Ascending aorta (tissue), 2 donors: ENCODE measurements around the gene ACY1. TPM values are rescaled to one million over a fixed set of nuclear protein-coding genes. Genes with fewer than 3 reads are reported as not detected.

Experiments used
- DNase-seq, 2 donors: peaks; one replicate each; pipeline ENCODE4 v3.0.0-alpha.2; 2019; ENCODE audit warnings: low spot score in 2 of 2
- H3K27ac ChIP-seq, 2 donors: fragments of 200-600 bp; sonication (generic); one replicate each; pipeline ENCODE4 v1.5.1; 2016 to 2017; ENCODE audit warnings: mild to moderate bottlenecking in 1 of 2
- H3K27me3 ChIP-seq: fragments of 200-600 bp; sonication (generic); one replicate; pipeline ENCODE4 v1.5.1; 2017
- H3K36me3 ChIP-seq, 2 donors: fragments of 200-600 bp; sonication (generic); one replicate each; pipeline ENCODE4 v1.5.1; 2016
- H3K4me1 ChIP-seq, 2 donors: fragments of 200-600 bp; sonication (generic); one replicate each; pipeline ENCODE4 v1.5.1; 2016 to 2017; ENCODE audit warnings: mild to moderate bottlenecking in 1 of 2
- H3K4me3 ChIP-seq, 2 donors: fragments of 200-600 bp; sonication (generic); one replicate each; pipeline ENCODE4 v1.5.1; 2016 to 2017; ENCODE audit warnings: mild to moderate bottlenecking in 1 of 2
- H3K9me3 ChIP-seq, 2 donors: fragments of 200-600 bp; sonication (generic); one replicate each; pipeline ENCODE4 v1.5.1; 2016
- intact Hi-C: fragments of 100-400 bp; cut with DNase I; formaldehyde crosslinking; loops from one replicate; pipeline ENCODE4 v1.15.1; 2023
- total RNA-seq: library from RNA; depleted of rRNA; stranded (reverse); fragments of >200 nt; gene quantifications from one replicate; pipeline ENCODE4 v1.1.0, GENCODE V29; 2016
- TF ChIP-seq, protein P1 (sequence below), 3 experiments: fragments of 200-600 bp in 2 of 3; fragments of 450-650 bp in 1 of 3; sonication (generic) in 2 of 3; IDR thresholded peaks; one replicate each; pipeline ENCODE4 v1.5.1; 2016 to 2019; ENCODE audit warnings: antibody characterized with exemption in 3 of 3, mild to moderate bottlenecking in 1 of 3, moderate library complexity in 1 of 3

ACY1 gene
- total RNA-seq, 1 donor from 2014 or later = 94.0 TPM

DNA sequence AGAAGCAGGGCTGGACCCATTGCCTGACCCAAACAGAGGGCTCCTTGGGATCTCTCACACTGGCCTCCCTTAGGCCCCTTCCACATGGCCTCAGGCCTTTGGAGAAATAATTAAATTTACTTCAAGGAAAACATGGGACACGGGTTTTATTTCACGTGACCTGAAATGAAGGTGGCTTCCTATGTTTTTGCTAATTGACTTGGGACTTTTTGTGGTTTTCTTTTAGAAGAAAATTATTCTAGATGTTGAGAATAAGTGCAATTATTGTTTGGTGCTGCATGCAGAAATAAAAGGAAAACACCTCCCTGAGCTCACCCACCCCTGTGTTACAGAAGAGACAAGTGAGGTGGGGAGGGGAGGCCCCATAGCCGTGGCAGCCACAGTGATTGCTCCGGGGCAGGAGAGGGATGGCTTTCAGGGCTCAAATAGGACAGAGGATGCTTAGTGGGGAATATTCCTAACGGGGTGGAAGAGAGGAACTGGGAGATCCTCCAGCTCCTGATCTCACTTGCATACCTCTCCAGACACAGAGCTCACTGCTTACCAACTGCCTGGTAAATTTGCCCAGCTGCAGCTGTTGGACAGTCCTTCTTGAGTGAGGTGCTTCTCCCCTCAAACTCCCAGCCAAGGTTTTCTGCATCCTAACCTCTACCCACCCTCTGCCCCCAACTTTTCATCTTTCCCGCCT lies 41.6 kb downstream of the ACY1 start:
- Histone ChIP-seq H3K36me3 (no peaks in the 10 kb centered on the region), H3K27ac (peak overlapping the region; percentile 91 to 96), H3K4me3 (no peak overlapping the region), H3K4me1 (peaks cover 27 to 54% of the 10 kb centered on the region in 2 donors), H3K27me3 (no peaks in the 10 kb centered on the region), H3K9me3 (no peaks in the 10 kb centered on the region)
- intact Hi-C loops = no loop called here
- TF ChIP-seq, protein P1, sequence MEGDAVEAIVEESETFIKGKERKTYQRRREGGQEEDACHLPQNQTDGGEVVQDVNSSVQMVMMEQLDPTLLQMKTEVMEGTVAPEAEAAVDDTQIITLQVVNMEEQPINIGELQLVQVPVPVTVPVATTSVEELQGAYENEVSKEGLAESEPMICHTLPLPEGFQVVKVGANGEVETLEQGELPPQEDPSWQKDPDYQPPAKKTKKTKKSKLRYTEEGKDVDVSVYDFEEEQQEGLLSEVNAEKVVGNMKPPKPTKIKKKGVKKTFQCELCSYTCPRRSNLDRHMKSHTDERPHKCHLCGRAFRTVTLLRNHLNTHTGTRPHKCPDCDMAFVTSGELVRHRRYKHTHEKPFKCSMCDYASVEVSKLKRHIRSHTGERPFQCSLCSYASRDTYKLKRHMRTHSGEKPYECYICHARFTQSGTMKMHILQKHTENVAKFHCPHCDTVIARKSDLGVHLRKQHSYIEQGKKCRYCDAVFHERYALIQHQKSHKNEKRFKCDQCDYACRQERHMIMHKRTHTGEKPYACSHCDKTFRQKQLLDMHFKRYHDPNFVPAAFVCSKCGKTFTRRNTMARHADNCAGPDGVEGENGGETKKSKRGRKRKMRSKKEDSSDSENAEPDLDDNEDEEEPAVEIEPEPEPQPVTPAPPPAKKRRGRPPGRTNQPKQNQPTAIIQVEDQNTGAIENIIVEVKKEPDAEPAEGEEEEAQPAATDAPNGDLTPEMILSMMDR (IDR thresholded peaks at IDR 0.05) = no peak
- no peak for DNase-seq

DNA sequence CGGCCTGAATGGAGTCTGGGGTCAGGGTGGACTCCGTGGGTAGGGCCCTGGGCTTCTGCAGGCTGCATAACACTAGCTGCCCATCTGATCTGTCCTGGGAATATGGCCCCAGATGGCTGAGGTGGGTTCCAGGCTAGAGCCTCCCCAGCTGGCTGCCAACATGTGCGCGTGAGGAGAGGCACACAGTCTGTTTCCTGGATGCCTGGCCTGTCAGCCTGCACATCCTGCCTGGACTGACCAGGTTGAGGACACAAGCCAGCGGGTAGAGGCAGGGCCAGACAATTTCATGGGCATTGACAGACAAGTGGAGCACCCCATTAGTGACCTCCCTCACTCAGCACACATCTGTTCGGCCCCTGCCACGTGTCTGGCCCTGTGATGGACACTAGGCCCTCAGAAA lies 42.1 kb downstream of the ACY1 start:
- Histone ChIP-seq H3K36me3 (no peaks in the 10 kb centered on the region), H3K9me3 (no peaks in the 10 kb centered on the region), H3K27me3 (no peaks in the 10 kb centered on the region), H3K4me3 (no peak overlapping the region), H3K27ac (peak overlapping the region; percentile 14 to 96), H3K4me1 (peaks cover 22 to 49% of the 10 kb centered on the region in 2 donors)
- no peak for DNase-seq
- TF ChIP-seq, protein P1 (IDR thresholded peaks at IDR 0.05) = no peak
- intact Hi-C loops = no loop called here

DNA sequence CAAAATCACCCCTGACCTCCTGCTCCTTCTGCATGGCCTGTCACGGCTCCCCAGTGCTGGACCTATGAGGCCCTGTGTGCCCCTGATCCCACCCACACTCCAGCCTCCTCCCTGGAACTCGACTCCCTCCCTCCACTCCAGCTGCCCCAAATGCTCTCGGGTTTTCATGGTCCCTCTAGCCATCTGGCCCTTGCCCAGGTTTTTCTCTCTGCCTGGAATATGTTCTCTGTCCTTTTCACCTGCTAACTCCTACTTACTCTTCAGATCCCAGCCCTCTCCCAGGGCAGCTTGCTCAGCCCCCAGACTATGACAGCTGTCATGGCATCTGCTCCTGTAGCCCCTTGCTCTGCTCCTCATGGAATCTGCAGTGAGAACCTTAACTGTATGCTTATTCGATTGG lies 42.7 kb downstream of the ACY1 start:
- Histone ChIP-seq H3K27ac (peak overlapping the region; percentile 14 to 96), H3K4me3 (no peak overlapping the region), H3K9me3 (no peaks in the 10 kb centered on the region), H3K27me3 (no peaks in the 10 kb centered on the region), H3K36me3 (no peaks in the 10 kb centered on the region), H3K4me1 (peaks cover 18 to 43% of the 10 kb centered on the region in 2 donors)
- intact Hi-C loops = no loop called here
- DNase-seq = no peak
- TF ChIP-seq, protein P1 (IDR thresholded peaks at IDR 0.05) = no peak

DNA sequence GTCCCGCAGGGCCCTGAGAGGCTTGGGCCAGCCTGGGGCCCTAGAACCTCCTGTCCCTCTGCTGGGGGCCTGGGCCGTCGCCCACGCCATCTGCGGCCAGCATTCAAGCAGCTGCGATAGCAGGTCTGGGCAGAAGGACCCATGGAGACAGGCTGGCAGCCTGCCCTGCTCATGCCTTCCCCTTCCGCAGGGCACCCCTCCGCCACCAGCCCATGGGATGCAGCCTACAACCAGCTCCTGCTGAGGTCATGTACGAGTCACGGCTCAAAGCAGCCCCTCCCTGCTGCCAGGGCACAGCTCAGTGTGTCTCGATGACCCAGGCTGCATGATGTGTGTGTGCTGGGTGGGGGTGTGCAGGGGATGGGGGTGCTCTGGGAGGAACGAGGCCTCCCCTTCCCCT lies 45.2 kb downstream of the ACY1 start:
- Histone ChIP-seq H3K4me1 (peaks cover 0 to 19% of the 10 kb centered on the region in 2 donors), H3K27me3 (no peaks in the 10 kb centered on the region), H3K4me3 (no peak overlapping the region), H3K27ac (peak overlapping the region in 1 of 2 donors; percentile 11), H3K36me3 (no peaks in the 10 kb centered on the region), H3K9me3 (no peaks in the 10 kb centered on the region)
- TF ChIP-seq, protein P1 (IDR thresholded peaks at IDR 0.05) = no peak
- no peak for DNase-seq
- intact Hi-C loops = no loop called here

DNA sequence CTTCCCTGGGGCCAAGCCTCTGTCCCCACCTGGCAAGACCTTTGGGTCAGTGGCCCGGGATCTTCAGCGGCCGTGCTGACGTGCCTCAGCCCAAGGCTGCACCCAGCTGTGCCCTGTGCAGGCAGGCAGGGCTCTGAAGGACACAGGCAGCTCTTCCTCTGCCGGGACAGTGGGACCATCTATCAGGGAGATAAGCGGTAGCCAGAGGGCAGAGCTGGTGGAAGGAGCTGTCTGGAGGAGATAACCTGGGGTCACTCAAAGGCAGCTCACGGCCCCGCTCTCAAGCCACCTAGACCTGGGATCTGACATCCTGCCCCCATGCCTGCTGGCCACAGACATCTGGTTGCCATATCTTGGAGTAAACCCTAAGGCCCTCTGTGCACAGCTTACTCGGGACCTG lies 45.7 kb downstream of the ACY1 start:
- intact Hi-C loops = no loop called here
- TF ChIP-seq, protein P1 (IDR thresholded peaks at IDR 0.05) = no peak
- Histone ChIP-seq H3K9me3 (no peaks in the 10 kb centered on the region), H3K36me3 (no peaks in the 10 kb centered on the region), H3K27me3 (no peaks in the 10 kb centered on the region), H3K27ac (peak overlapping the region in 1 of 2 donors; percentile 11), H3K4me1 (peaks cover 0 to 14% of the 10 kb centered on the region in 2 donors), H3K4me3 (no peak overlapping the region)
- DNase-seq = no peak
